Activated CD4-positive, CD25-positive, alpha-beta regulatory T cell treated with anti-CD3 and anti-CD28 coated beads, Interleukin-2, amount 50 U/mL, for 24 hours (primary cell): ENCODE measurements around the gene OR51F1.
"Not testable (repeated sequence)": the region's sequence is repeated elsewhere in the genome, so short reads cannot be mapped to it uniquely, and the experiment has no call there.

Experiments
- ATAC-seq, 2 donors: fragments of 150-1000 bp; cut with Tn5 transposase; one replicate each; pipeline ENCODE4 v1.10.0; 2021; ENCODE audit warnings: mild to moderate bottlenecking in 1 of 2, moderate library complexity in 1 of 2

Gene OR51F1

GRCh38 chr11:4769838-4770237, at the start of gene OR51F1:
OR51F1 (minus strand) TSS chr11:4769938; CDS start chr11:4769938, 0 bp downstream.
- no peak for ATAC-seq

- ATAC-seq = no peak
Measured at GRCh38 chr11:4809246-4809645, 39.5 kb upstream of the OR51F1 start.

- ATAC-seq = no peak
Measured at GRCh38 chr11:4808476-4808875, 38.7 kb upstream of the OR51F1 start.

GRCh38 chr11:4804280-4804679, 34.5 kb upstream of the OR51F1 start, which contains the start of gene OR52R1:
OR52R1 (minus strand) TSS chr11:4804380; CDS start chr11:4804380, 0 bp downstream.
- no peak for ATAC-seq

- ATAC-seq = not testable (repeated sequence)
Measured at GRCh38 chr11:4801316-4801715, 31.6 kb upstream of the OR51F1 start.

- ATAC-seq = no peak
Measured at GRCh38 chr11:4798427-4799183, 28.9 kb upstream of the OR51F1 start.

- ATAC-seq = no peak
Measured at GRCh38 chr11:4797206-4797605, 27.5 kb upstream of the OR51F1 start.

- no peak for ATAC-seq
Measured at GRCh38 chr11:4782454-4782853, 12.7 kb upstream of the OR51F1 start.

GRCh38 chr11:4768094-4768493, 1.6 kb downstream of the OR51F1 start:
- no peak for ATAC-seq

GRCh38 chr11:4766420-4767043, 3.2 kb downstream of the OR51F1 start:
- no peak for ATAC-seq

GRCh38 chr11:4763096-4763495, 6.6 kb downstream of the OR51F1 start:
- no peak for ATAC-seq

- ATAC-seq = no peak
Measured at GRCh38 chr11:4751201-4751600, 18.5 kb downstream of the OR51F1 start.

- no peak for ATAC-seq
Measured at GRCh38 chr11:4748438-4748837, 21.3 kb downstream of the OR51F1 start.

GRCh38 chr11:4740735-4741134, 29.0 kb downstream of the OR51F1 start:
- no peak for ATAC-seq

GRCh38 chr11:4727171-4727570, 42.6 kb downstream of the OR51F1 start:
- no peak for ATAC-seq

- not testable (repeated sequence) for ATAC-seq
Measured at GRCh38 chr11:4722616-4723534, 46.9 kb downstream of the OR51F1 start.
